ENCODE results near the gene F10. TPM values are rescaled to one million over a fixed set of nuclear protein-coding genes. Genes with fewer than 3 reads are reported as not detected.

Gene F10
- total and polyA plus RNA-seq, 8 donors = 1.1 to 59.4 (median 3.8) TPM

GRCh38 chr13:113123226-113124201 is 915 bp downstream of the F10 start:
- intact Hi-C loops (cut with DNase I) = no loop called here
- H3K27ac ChIP-seq = no peak overlapping the region
- no peak for TF ChIP-seq CTCF (IDR thresholded peaks at IDR 0.05)
- DNase-seq (no peak), ATAC-seq (peak in 2 of 4 donors; percentile 8 to 23), FAIRE-seq (no peak)
- H3K9me3 ChIP-seq = no peaks in the 10 kb centered on the region
- no peaks in the 10 kb centered on the region for H3K4me1 ChIP-seq
- H3K4me3 ChIP-seq = no peak overlapping the region
- no peaks in the 10 kb centered on the region for H3K27me3 ChIP-seq
- 86 to 90% methylated on average over 28 to 29 of the region's 29 CpGs for WGBS, 2 donors
- H3K36me3 ChIP-seq = no peaks in the 10 kb centered on the region

GRCh38 chr13:113124211-113124970 is 1.8 kb downstream of the F10 start:
- 92 to 95% methylated on average over 19 of the region's 19 CpGs for whole genome bisulfite sequencing, 2 donors
- no peaks in the 10 kb centered on the region for H3K27me3 ChIP-seq
- no peak for ATAC-seq
- FAIRE-seq = no peak
- H3K4me1 ChIP-seq = no peaks in the 10 kb centered on the region
- no peak for DNase-seq
- no peak overlapping the region for H3K4me3 ChIP-seq
- no peaks in the 10 kb centered on the region for H3K36me3 ChIP-seq
- no peak for TF ChIP-seq CTCF (IDR thresholded peaks at IDR 0.05)
- H3K27ac ChIP-seq = no peak overlapping the region
- H3K9me3 ChIP-seq = no peaks in the 10 kb centered on the region
- intact Hi-C loops (cut with DNase I) = no loop called here

- no peak overlapping the region for H3K27ac ChIP-seq
- DNase-seq = peak in 1 of 6 donors; percentile 4
- WGBS, 2 donors = 79 to 87% methylated on average over 18 to 19 of the region's 19 CpGs
- H3K9me3 ChIP-seq = no peaks in the 10 kb centered on the region
- FAIRE-seq = no peak
- no peaks in the 10 kb centered on the region for H3K4me1 ChIP-seq
- no peak for ATAC-seq
- H3K36me3 ChIP-seq = no peaks in the 10 kb centered on the region
- peaks cover 0 to 5% (median 0%) of the 10 kb centered on the region in 4 donors for H3K27me3 ChIP-seq
- intact Hi-C loops (cut with DNase I) = no loop called here
- no peak for TF ChIP-seq CTCF (IDR thresholded peaks at IDR 0.05)
- H3K4me3 ChIP-seq = no peak overlapping the region
These were observed 3.1 kb downstream of the F10 start for GRCh38 chr13:113125506-113126264.

GRCh38 chr13:113126265-113127150 is 3.9 kb downstream of the F10 start:
- TF ChIP-seq CTCF (IDR thresholded peaks at IDR 0.05) = no peak
- H3K27ac ChIP-seq = no peak overlapping the region
- WGBS, 2 donors = 81 to 87% methylated on average over 18 of the region's 18 CpGs
- no peaks in the 10 kb centered on the region for H3K36me3 ChIP-seq
- FAIRE-seq = no peak
- no peaks in the 10 kb centered on the region for H3K9me3 ChIP-seq
- intact Hi-C loops (cut with DNase I) = no loop called here
- H3K4me3 ChIP-seq = no peak overlapping the region
- no peak for ATAC-seq
- peak in 2 of 6 donors; percentile 10 to 26 for DNase-seq
- peaks cover 0 to 5% (median 0%) of the 10 kb centered on the region in 4 donors for H3K27me3 ChIP-seq
- H3K4me1 ChIP-seq = no peaks in the 10 kb centered on the region
